Ishikawa (cell line): ENCODE measurements around the gene RANBP9.

Experiments
- CEBPB ChIP-seq: IDR thresholded peaks from 2 replicates; pipeline ENCODE4 v1.6.1; 2012
- CREB1 ChIP-seq: IDR thresholded peaks from 2 replicates; pipeline ENCODE4 v1.6.1; 2012; ENCODE audit warnings: low read depth
- EGR1 ChIP-seq: IDR thresholded peaks from 2 replicates; pipeline ENCODE4 v1.6.1; 2012
- EP300 ChIP-seq: IDR thresholded peaks from 2 replicates; pipeline ENCODE4 v1.6.1; 2012; ENCODE audit warnings: borderline replicate concordance
- FOXM1 ChIP-seq: IDR thresholded peaks from 2 replicates; pipeline ENCODE4 v1.6.1; 2012; ENCODE audit warnings: low read depth, borderline replicate concordance
- NFIC ChIP-seq: IDR thresholded peaks from 2 replicates; pipeline ENCODE4 v1.6.1; 2012
- RAD21 ChIP-seq: IDR thresholded peaks from 2 replicates; pipeline ENCODE4 v1.6.1; 2012; ENCODE audit warnings: low read depth
- TAF1 ChIP-seq: IDR thresholded peaks from 2 replicates; pipeline ENCODE4 v1.6.1; 2012; ENCODE audit warnings: low read depth, mild to moderate bottlenecking
- TCF12 ChIP-seq: IDR thresholded peaks from 2 replicates; pipeline ENCODE4 v1.6.1; 2012; ENCODE audit warnings: low read depth
- TEAD4 ChIP-seq: IDR thresholded peaks from 2 replicates; pipeline ENCODE4 v1.6.1; 2012
- YY1 ChIP-seq: IDR thresholded peaks from 2 replicates; pipeline ENCODE4 v1.6.1; 2012; ENCODE audit warnings: low read depth
- ZBTB7A ChIP-seq: IDR thresholded peaks from 2 replicates; pipeline ENCODE4 v1.6.1; 2012; ENCODE audit warnings: low read depth
- TF ChIP-seq, protein P1 (sequence below): IDR thresholded peaks from 2 replicates; pipeline ENCODE4 v1.6.1; 2012
- TF ChIP-seq, protein P2 (sequence below): IDR thresholded peaks from 2 replicates; pipeline ENCODE4 v1.6.1; 2012
- TF ChIP-seq, protein P3 (sequence below): IDR thresholded peaks from 2 replicates; pipeline ENCODE4 v1.6.1; 2012; ENCODE audit warnings: low read depth, mild to moderate bottlenecking

The RANBP9 gene

DNA sequence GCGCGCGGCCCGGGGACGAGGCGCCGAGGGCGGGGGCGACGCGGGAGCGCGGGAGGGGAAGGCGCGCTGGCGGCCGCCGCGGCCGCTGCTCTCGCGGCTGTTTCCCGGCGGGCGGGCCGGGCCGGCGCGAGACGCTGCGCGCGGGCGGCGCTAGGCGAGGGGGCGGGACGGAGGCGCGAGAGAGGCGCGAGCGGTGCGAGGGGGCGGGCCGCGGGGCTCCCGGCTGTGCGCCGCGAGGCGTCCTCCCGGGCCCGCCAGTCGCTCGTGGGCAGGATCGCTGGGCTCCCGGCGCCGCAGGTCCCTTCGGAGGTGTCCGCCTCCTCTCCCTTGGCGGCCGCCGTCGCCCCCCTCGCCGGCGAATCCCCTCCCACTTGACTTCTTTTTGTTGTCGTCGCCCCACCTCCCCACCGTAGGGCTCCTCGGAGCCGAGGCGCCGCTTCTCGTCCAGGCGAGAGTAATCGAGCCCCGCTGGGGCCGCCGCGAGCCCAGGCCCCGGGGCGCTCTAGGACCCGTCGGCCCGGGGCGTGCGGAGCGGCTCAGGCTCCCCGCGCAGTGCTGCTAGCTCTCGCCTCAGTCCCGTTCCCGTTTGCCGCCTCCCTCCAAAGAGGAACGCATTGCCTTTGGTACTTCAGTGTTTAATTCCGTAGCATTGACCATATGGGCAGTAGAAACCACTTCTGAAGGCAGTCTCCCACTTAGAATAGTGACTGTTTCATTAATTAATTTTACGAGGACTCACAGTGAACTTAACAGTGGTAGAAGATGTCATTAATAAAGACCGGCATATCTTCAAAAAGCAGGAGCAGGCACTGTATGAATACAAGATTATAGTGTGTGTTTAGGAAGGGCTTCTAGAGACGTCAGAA lies at the start of gene RANBP9:
TSS of gene RANBP9 (minus strand) at position 103 of the 866 bp plus-strand sequence. CDS start 330 bp downstream, outside the sequence.
- TF ChIP-seq RAD21 (no peak; the same call in 1 of the 2 replicates), FOXM1 (no peak), EP300 (no peak), ZBTB7A (no peak), YY1 (peak; percentile 60), TAF1 (no peak), NFIC (no peak), EGR1 (no peak; the same call in 1 of the 2 replicates), CREB1 (no peak), TEAD4 (no peak), TCF12 (peak; percentile 43; the same call in 1 of the 2 replicates), CEBPB (no peak)
- TF ChIP-seq, protein P1, sequence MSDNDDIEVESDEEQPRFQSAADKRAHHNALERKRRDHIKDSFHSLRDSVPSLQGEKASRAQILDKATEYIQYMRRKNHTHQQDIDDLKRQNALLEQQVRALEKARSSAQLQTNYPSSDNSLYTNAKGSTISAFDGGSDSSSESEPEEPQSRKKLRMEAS, result peak; percentile 54; the same call in 1 of the 2 replicates
- TF ChIP-seq, protein P2, sequence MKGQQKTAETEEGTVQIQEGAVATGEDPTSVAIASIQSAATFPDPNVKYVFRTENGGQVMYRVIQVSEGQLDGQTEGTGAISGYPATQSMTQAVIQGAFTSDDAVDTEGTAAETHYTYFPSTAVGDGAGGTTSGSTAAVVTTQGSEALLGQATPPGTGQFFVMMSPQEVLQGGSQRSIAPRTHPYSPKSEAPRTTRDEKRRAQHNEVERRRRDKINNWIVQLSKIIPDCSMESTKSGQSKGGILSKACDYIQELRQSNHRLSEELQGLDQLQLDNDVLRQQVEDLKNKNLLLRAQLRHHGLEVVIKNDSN, result peak; percentile 27; the same call in 1 of the 2 replicates
- TF ChIP-seq, protein P3, sequence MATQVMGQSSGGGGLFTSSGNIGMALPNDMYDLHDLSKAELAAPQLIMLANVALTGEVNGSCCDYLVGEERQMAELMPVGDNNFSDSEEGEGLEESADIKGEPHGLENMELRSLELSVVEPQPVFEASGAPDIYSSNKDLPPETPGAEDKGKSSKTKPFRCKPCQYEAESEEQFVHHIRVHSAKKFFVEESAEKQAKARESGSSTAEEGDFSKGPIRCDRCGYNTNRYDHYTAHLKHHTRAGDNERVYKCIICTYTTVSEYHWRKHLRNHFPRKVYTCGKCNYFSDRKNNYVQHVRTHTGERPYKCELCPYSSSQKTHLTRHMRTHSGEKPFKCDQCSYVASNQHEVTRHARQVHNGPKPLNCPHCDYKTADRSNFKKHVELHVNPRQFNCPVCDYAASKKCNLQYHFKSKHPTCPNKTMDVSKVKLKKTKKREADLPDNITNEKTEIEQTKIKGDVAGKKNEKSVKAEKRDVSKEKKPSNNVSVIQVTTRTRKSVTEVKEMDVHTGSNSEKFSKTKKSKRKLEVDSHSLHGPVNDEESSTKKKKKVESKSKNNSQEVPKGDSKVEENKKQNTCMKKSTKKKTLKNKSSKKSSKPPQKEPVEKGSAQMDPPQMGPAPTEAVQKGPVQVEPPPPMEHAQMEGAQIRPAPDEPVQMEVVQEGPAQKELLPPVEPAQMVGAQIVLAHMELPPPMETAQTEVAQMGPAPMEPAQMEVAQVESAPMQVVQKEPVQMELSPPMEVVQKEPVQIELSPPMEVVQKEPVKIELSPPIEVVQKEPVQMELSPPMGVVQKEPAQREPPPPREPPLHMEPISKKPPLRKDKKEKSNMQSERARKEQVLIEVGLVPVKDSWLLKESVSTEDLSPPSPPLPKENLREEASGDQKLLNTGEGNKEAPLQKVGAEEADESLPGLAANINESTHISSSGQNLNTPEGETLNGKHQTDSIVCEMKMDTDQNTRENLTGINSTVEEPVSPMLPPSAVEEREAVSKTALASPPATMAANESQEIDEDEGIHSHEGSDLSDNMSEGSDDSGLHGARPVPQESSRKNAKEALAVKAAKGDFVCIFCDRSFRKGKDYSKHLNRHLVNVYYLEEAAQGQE, result no peak

DNA sequence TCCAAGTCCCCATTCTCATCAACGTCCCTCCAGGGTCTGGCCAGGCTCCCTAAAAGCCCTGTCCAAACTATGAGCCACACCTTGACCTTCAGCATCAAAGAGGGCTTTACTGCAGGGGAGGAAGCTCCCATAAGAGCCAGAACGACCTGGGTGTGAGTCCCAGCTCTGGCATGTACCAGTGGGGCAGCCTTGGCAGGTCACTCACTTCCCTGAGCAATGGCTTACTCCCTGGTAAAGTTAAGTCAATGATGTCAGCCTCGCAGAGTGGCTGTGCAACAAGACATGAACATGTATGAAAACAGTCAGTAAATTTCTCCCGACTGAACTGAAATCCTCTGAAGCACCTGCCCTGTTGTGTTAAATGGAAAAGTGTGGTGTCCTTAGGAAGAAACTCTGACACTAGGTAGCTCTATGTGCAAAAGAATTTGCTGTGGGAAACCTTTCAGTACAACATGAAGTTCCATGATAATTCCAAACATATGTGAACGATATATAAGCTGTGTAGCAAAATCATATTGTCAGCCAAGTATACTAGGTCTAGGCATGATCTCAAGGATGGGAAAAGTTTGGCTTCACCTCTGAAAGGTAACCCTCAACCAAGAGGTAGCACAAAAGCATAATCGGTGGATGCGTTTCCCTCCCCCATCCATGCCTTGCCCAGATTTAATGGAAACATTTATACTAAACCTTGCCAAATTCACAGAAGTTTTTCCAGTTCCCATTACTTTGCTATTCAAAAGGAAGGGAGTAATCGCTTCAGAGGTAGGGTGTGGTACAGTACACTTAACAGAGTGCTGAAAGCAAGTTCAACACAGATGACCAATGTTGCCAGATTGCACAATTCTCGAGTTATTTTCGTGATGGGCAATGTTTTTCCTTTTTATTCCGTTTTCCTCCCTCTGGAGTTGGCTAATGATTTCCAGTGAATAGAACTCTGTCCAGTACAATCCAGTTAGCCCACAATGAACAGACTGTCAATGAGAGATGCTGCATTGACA lies 49.0 kb upstream of the RANBP9 start:
- TF ChIP-seq EGR1, result no peak
- TF ChIP-seq, protein P3, result no peak
- TF ChIP-seq TCF12, result no peak
- TF ChIP-seq CEBPB, result no peak
- TF ChIP-seq, protein P1, result no peak
- no peak for TF ChIP-seq RAD21
- TF ChIP-seq NFIC, result no peak
- no peak for TF ChIP-seq EP300
- TF ChIP-seq TAF1, result no peak
- TF ChIP-seq YY1, result no peak
- TF ChIP-seq ZBTB7A, result no peak
- no peak for TF ChIP-seq CREB1
- no peak for TF ChIP-seq TEAD4
- TF ChIP-seq, protein P2, result no peak
- no peak for TF ChIP-seq FOXM1

DNA sequence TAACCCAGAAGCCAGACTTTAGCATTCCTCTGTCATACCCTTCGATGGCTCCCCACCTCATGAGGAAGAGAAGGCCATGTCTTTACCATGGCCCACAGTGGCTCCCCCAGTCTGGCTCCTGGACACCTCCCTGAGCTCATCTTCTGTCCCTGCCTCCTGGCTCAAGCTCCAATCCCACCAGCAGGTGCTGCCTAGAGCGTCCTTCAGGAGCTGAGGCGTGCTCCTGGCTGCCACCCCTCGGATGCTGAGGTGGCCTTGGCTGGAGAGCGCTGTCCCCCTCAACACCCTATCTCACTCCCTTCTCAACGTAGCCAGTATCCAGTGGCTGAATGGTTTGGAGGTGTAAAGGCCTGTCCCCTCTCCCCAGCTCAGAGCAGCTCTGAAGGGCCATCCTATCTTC lies 47.4 kb upstream of the RANBP9 start:
- TF ChIP-seq, protein P3, result no peak
- TF ChIP-seq EGR1 (no peak), CEBPB (no peak), CREB1 (no peak), TEAD4 (no peak), RAD21 (no peak), NFIC (no peak), YY1 (no peak)
- TF ChIP-seq, protein P2, result no peak
